PFSK-1 (cell line): ENCODE results near the gene IRX4.

ENCODE experiments used
- FOXP2 ChIP-seq: optimal IDR thresholded peaks from 2 replicates; pipeline ENCODE3; 2011; ENCODE audit warnings: borderline replicate concordance, control low read depth, inconsistent platforms; ENCODE audit not compliant: insufficient read depth; ENCODE audit errors: extremely low read length, extremely low read depth
- POLR2AphosphoS5 ChIP-seq: IDR thresholded peaks from 2 replicates; pipeline ENCODE4 v1.6.1; 2012; ENCODE audit warnings: low read depth, mild to moderate bottlenecking, control low read depth, low read length, moderate library complexity
- SIN3A ChIP-seq: IDR thresholded peaks from 2 replicates; pipeline ENCODE4 v1.6.1; 2012; ENCODE audit warnings: mild to moderate bottlenecking, low read length, moderate library complexity, borderline replicate concordance; ENCODE audit not compliant: insufficient read depth
- TAF1 ChIP-seq: IDR thresholded peaks from 2 replicates; pipeline ENCODE4 v1.6.1; 2012; ENCODE audit warnings: low read length, control low read depth, borderline replicate concordance; ENCODE audit not compliant: insufficient read depth
- TF ChIP-seq, protein P1 (sequence below), 2 experiments: IDR thresholded peaks; 2 replicates each; pipeline versions ENCODE4 v1.6.1 to v1.8.0; 2011 to 2012; ENCODE audit warnings: low read depth in 2 of 2, low read length in 2 of 2, control low read depth in 1 of 2, inconsistent platforms in 1 of 2, mild to moderate bottlenecking in 1 of 2, moderate library complexity in 1 of 2; ENCODE audit not compliant: insufficient read depth in 1 of 2

Gene IRX4

DNA sequence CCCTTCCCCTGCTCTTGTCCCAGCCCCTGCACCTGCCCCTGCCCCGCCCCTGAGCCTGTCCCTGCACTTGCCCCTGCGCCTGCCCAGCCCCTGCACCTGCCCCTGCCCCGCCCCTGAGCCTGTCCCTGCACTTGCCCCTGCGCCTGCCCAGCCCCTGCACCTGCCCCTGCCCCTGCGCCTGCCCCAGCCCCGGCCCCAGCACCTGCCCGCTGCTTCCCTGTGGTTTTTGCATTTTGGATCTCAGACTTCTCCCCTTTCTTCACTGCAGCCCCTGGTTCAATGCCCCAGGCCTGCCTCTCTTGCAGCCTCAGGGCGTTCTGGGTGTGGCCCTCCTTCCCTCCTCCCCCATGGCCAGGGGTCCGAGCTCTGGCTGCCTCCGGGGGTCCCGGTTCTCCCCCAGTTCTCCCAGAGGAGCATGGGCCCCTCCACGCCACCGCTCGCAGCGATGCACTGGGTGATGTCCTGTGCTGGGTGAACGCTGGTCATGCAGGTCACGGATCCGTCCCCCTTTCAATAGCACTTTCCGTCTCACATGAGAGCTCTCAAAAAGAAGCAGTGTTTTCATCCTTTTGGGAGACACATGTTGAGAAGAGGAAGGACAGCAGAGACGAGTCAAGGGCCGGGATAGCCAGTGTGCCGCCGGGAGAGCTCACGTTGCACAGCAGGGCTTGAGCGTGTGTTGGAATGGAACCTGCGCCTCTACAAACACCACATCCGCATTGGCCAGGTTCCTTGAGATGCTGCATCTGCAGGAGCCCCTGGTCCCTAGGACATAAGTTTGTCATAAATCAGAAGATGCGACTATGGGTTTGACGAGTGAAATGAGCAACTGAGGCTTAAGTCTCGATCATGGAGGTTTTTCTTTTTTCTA, 44.0 kb upstream of the IRX4 start:
- TF ChIP-seq TAF1 (no peak), POLR2AphosphoS5 (no peak), FOXP2 (no peak), SIN3A (no peak)
- TF ChIP-seq, protein P1, sequence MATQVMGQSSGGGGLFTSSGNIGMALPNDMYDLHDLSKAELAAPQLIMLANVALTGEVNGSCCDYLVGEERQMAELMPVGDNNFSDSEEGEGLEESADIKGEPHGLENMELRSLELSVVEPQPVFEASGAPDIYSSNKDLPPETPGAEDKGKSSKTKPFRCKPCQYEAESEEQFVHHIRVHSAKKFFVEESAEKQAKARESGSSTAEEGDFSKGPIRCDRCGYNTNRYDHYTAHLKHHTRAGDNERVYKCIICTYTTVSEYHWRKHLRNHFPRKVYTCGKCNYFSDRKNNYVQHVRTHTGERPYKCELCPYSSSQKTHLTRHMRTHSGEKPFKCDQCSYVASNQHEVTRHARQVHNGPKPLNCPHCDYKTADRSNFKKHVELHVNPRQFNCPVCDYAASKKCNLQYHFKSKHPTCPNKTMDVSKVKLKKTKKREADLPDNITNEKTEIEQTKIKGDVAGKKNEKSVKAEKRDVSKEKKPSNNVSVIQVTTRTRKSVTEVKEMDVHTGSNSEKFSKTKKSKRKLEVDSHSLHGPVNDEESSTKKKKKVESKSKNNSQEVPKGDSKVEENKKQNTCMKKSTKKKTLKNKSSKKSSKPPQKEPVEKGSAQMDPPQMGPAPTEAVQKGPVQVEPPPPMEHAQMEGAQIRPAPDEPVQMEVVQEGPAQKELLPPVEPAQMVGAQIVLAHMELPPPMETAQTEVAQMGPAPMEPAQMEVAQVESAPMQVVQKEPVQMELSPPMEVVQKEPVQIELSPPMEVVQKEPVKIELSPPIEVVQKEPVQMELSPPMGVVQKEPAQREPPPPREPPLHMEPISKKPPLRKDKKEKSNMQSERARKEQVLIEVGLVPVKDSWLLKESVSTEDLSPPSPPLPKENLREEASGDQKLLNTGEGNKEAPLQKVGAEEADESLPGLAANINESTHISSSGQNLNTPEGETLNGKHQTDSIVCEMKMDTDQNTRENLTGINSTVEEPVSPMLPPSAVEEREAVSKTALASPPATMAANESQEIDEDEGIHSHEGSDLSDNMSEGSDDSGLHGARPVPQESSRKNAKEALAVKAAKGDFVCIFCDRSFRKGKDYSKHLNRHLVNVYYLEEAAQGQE (IDR thresholded peaks at IDR 0.05; ENCODE audit: insufficient read depth in 1 of 2, low read depth in 2 of 2, low read length in 2 of 2), result no peak

DNA sequence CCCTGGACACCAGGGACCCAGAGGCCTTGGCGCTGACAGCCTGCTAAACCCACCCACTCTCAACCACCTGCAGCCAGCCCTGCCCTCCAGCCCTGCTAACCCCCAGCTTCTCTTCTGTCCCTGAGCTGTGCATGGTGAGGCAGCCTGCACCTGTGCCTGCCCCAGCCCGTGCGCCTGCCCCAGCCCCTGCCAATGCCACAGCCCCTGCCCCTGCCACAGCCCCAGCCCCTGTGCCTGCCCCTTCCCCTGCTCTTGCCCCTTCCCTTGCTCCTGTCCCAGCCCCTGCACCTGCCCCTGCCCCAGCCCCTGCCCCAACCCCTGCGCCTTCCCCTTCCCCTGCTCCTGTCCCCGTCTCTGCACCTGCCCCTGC, 43.3 kb upstream of the IRX4 start:
- no peak for TF ChIP-seq SIN3A
- TF ChIP-seq POLR2AphosphoS5, result no peak
- no peak for TF ChIP-seq FOXP2
- no peak for TF ChIP-seq TAF1
- TF ChIP-seq, protein P1 (IDR thresholded peaks at IDR 0.05; ENCODE audit: insufficient read depth in 1 of 2, low read depth in 2 of 2, low read length in 2 of 2), result no peak

DNA sequence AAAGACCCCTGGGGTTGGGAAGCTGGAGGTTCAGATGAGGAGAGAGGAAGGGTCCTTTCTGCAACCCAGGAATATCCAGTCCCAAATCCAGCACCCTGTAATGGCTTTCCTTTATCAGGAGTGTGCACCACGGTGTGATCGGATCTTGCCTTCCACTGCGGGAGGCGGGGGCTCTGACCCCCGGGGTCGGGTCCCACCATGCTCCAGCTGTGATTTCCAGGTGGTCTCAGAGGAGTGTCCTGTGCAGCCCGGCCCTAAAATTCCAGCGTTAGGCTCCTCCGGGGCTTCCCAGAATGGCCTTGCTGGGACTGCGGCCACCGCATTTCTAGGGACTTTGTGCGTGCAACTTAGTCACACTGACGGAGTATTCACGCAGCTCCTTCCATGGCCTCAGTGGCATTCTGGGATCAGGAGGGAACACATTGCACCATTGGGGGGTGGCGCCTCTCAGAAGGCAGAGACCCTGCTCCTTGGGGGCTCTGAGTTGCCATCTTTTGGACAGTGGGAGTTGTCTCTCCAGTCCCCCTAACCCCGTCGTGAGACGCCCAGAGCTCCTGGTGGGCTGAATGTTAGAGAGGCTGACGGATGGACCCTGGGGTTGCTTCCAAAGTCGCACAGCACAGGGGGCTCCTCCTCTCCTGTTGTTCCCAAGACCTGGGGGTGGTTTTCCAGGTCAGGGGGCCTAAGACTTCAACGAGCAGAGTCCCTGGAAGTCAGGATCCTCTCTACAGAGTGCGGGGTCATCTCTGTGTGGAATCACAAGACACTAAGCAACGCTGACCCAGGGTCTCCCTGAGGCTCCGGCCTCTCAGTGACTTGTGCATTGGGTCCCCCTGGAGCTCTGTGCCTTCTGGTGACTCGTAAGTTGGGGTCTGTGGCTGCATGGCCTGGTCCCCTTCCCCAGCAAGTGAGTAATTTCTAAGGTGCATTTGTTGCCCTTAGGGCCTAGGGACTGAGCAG, 42.7 kb upstream of the IRX4 start:
- TF ChIP-seq FOXP2, result no peak
- no peak for TF ChIP-seq POLR2AphosphoS5
- TF ChIP-seq TAF1, result no peak
- TF ChIP-seq, protein P1 (IDR thresholded peaks at IDR 0.05; ENCODE audit: insufficient read depth in 1 of 2, low read depth in 2 of 2, low read length in 2 of 2), result no peak
- TF ChIP-seq SIN3A, result no peak

DNA sequence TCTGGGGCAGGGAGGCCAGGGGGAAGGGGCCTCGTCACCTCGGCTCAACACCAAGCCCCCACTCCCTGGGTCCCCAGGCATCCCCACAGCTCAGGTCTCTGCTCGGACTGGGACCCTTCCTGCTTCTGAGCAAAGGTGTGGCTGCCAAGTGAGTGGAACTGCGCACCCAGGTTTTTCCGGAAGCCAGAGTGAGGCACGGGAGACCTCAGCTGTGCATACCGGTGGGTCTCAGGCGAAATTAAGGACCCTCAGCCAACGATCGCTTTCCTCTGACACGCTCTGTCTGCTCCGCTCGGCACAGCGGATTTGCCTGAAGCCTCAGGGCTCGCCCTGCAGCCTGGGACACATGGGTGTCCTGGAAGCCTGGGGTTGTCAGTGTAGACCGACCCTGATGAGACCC, 41.0 kb upstream of the IRX4 start:
- TF ChIP-seq, protein P1 (IDR thresholded peaks at IDR 0.05; ENCODE audit: insufficient read depth in 1 of 2, low read depth in 2 of 2, low read length in 2 of 2), result no peak
- TF ChIP-seq SIN3A, result no peak
